ENCODE measurements around the gene RAB6D.

DNA sequence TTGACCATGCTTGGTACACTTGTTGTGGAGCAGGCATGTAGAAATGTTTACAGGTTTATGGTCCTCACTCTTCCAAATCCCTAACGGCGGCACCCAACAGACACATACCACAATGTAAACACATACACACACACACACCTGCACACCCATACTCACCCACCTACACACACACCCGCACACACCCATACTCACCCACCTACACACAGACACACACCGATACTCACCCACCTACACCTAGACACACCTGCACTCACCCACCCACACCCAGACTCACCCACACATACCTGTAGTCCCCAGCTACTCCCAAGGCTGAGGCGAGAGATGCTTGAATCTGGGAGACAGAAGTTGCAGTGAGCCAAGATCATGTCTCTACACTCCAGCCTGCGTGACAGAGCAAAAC lies 1.5 kb upstream of the RAB6D start:
- TF ChIP-seq, protein P1, sequence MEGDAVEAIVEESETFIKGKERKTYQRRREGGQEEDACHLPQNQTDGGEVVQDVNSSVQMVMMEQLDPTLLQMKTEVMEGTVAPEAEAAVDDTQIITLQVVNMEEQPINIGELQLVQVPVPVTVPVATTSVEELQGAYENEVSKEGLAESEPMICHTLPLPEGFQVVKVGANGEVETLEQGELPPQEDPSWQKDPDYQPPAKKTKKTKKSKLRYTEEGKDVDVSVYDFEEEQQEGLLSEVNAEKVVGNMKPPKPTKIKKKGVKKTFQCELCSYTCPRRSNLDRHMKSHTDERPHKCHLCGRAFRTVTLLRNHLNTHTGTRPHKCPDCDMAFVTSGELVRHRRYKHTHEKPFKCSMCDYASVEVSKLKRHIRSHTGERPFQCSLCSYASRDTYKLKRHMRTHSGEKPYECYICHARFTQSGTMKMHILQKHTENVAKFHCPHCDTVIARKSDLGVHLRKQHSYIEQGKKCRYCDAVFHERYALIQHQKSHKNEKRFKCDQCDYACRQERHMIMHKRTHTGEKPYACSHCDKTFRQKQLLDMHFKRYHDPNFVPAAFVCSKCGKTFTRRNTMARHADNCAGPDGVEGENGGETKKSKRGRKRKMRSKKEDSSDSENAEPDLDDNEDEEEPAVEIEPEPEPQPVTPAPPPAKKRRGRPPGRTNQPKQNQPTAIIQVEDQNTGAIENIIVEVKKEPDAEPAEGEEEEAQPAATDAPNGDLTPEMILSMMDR (IDR thresholded peaks at IDR 0.05), result no peak
- no peak for TF ChIP-seq POLR2A (IDR thresholded peaks at IDR 0.05)
